NCI-H2227 treated with DMSO at 0.1 percent for 48 hours (cell line): ENCODE results near the gene PSMB2.
"Not testable (repeated sequence)": the region's sequence is repeated elsewhere in the genome, so short reads cannot be mapped to it uniquely, and the experiment has no call there.

Source experiments
- DNase-seq: peaks from one replicate; lab custom pipeline; 2025; lab: John Stamatoyannopoulos, UW

The PSMB2 gene

DNA sequence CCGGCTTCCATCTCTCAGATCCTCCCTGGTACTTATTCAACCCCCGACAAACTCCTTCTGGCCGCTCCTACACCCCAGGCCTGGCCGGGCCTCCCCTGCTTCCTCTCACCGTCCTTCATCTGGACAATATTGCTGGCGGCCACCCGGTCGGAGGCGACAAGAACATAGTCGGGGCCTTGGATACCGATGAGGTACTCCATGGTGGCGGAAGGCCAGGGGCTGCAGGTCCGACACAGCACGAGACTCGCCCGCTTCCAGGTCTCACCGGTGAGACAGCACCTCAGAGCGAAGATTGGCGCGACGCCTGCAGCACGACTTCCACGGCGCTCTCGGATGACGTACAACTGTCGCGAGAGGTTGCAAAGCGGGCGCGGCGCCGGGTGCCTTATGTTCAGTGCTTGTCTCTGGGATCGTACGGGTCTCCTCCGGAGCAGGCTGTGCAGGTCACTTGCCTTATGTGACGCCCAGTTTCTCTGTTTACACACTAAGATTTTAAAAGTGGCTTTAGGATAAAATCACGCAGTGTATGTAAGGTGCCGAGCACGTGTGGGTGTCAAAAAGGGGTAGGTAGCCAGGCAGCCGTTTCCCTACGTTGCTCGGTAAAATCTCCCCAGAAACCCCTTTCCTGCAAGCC is at the start of gene PSMB2:
Gene PSMB2 (minus strand): TSS at position 294 of the 634 bp plus-strand sequence. CDS start 94 bp downstream, at position 200.
- DNase-seq, result peak; percentile 96

DNA sequence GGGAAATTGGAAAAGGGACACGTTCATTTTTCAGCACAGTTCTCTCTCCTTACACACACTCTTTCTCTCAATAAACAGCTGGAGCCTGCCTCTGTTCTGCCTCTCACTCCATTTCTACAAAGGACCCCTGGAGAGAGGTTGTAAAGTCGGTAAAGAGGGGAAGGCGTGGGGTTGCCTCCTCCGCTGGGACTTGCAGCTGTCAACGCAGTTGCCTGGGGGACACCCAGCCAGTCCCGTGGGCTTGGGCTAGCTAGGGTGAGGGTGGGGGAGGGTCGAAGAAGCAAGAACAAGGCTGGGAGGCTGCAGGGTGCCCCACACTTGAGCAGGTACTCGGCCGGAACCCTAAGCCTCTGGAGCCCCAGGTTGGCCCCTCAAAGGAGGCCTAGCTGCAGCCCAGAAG is 49.8 kb upstream of the PSMB2 start:
- peak; percentile 28 for DNase-seq

- not testable (repeated sequence) for DNase-seq
These were observed 48.8 kb upstream of the PSMB2 start for GRCh38 chr1:35690103-35690502.

- no peak for DNase-seq
These were observed 46.8 kb upstream of the PSMB2 start for GRCh38 chr1:35688161-35688560.

DNA sequence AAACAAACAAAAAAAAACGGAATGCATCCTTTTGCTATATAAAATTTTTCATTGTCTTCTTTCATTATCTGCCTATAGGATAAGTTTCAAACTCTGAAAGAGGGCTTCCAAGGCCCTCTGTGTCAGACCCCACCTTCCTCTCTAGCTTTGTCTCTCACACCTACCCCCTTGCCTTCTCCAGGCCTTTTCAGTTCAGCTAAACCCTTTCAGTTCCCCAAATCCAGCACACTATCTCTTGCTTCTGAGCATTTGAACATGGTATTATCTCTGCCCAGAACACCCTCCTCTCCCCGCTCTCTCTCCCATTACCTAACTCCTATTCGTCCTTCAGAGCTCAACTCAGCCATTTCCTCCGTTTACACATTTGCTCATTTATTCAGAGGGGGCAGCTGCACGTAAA is 41.7 kb upstream of the PSMB2 start:
- no peak for DNase-seq

DNA sequence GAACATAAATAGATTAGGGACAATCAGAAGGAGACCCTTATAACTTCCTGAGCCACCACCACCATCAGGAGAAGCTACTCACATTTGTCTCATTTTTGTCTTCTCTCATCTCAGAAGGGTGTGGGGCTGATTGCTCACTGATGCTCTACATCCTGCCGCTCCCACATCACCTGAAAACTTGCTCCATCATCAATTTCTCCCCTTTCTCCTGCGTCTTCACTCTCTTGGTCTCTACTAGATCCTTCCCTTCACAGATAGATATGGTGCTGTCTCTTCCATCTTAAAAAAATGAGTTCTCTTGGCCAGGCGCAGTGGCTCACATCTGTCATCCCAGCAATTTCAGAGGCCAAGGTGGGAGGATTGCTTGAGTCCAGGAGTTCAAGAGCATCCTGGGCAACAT is 38.9 kb upstream of the PSMB2 start:
- no peak for DNase-seq

- no peak for DNase-seq
These were observed 34.4 kb upstream of the PSMB2 start for GRCh38 chr1:35675773-35676172.

- DNase-seq, result no peak
These were observed 32.8 kb upstream of the PSMB2 start for GRCh38 chr1:35674111-35674510.

GRCh38 chr1:35672116-35672515 is 30.8 kb upstream of the PSMB2 start:
- no peak for DNase-seq

- DNase-seq, result no peak
These were observed 27.2 kb upstream of the PSMB2 start for GRCh38 chr1:35668506-35668905.

DNA sequence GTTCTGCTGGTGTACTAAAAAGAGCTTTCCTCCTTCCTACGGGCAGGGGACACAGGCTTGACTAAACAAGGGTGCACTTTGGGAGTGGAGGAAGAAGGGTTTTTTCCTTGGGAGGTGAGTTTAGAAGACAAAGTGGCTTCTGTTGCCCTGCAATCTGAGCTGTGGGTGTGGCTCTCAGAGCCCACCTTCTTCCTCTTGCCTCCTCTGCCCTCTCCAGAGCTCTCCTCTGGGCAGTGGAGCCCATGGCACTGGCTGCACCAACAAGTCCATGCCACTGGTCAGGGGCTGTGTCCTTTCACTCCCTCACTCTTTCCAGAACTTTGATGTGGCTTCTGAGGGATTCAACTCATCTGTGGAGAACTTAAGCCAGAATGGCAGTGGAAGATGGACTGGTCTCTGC is 25.6 kb upstream of the PSMB2 start:
- DNase-seq, result no peak

DNA sequence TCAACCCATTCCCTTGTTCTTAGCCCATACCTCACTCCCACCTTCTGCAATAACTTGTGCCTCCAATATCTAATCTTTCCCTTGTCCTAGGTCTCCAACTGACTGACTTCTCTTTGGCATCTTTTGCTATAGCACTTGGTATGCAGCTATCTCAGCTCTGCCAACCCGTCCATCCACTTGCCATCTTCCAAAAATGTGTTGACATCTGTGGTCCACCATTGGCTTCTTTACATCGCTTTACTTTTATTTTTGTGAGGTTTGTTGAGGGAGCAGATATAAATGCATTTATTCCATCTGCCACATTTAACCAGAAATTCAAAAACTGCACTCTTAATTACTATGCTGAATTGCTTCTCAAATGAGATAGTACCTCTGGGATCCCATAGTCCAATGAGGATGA is 24.9 kb upstream of the PSMB2 start:
- no peak for DNase-seq

GRCh38 chr1:35663434-35663833 is 22.1 kb upstream of the PSMB2 start:
- DNase-seq, result no peak

DNA sequence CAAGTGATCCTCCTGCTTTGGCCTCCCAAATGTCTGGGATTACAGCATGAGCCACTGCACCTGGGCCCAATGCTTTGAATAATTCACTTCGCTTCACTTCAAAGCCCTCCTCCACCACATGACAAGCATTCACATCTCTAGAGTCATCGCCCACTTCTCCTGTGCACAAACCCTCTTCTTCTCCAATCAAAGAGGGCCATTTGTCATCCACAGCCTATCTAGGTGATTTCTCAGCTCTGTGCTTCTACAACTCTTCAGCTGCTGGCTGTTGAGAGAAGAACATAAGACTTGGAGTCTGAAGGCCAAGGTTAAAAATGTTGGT is 20.1 kb upstream of the PSMB2 start:
- DNase-seq, result no peak

DNA sequence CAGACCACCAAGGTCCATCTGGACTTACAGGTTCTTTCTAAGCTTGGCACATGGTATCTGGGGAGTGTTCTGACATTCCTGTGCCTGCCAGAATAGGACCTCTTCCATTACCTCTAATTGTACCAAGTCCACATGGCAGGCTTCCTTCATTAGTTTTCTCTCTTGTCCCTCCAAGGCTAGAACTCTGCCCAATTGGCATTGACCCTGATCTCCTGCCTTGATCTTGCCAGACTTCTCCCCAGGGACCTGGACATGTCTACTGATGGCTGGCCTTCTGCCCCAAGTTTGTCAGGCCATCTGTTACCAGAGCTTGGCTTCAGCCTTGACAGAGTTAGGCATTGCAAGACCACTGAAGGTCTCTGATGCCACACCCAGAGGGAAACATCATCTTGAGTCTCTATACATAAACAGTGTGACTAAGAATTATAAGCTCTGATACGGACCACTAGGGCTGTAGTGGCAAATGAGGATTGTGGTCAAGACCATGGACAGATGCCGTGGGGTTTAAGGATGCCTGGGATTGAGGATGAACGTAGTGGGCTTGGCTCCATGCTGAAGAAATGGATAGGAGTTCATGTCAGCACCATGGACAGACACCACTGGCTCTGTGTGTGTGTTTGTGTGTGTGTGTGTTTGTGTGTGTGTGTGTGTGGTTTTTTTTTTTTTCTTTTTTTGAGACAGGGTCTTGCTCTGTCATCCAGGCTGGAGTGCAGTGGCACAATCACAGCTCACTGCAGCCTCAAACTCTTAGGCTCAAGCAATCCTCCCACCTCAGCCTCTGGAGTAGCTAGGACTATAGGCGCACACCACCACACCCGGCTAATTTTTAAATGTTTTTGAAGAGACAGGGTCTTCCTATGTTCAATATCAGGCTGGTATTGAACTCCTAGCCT is 19.5 kb upstream of the PSMB2 start:
- DNase-seq, result no peak

- no peak for DNase-seq
These were observed 18.3 kb upstream of the PSMB2 start for GRCh38 chr1:35659589-35659988.

DNA sequence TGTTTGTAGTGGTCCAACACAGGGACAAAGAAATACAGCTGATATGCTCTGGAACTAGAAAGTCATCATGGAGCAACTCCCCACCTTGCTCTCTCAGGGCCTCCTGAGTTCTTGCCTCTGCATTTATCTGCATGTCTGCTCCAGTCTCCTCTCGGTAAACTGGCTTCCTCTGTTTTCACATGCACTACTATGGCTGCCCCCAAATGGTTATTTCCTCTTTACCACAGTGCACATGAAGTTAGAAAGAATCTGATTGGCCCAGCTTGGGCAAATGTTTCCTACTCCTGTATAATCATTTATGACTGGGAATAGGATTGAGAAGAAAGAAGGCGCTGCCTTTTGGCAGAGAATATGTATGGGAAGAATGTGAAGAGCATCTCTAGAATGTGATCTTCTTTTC is 16.5 kb upstream of the PSMB2 start:
- no peak for DNase-seq

GRCh38 chr1:35656863-35657232 is 15.5 kb upstream of the PSMB2 start:
- DNase-seq, result no peak

DNA sequence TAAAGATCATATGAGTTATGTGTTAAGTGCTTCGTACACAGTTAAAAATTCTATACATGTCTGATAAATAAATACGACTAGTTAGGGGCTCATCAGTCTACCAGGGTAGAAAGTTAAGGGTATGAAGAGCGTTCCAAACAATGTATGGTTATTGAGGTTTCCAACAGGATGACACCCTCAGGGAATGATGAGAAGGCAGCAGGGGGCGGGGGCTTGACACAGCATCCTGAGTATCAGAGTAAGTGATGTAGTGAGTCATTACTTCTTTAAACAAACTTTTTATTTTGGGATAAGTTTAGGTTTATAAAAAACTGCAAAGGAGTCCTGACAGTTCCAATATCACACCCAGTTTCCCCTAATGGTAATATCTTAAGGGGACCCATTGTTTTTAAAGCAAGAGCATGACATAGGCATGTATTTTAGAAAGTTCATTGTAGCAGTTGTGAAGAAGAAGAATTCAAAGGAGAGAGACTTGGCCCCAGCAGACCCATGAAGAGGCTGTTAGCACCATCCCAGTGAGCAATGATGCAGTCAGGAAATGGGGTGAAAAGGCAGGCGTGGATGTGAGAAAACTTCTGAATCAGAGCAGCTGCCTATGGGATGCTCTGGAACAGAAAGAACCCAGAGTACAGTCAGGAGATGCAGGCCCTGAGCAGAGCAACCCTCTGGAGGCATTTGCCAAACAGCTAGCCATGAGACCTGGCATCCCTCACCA is 15.0 kb upstream of the PSMB2 start:
- DNase-seq, result no peak

DNA sequence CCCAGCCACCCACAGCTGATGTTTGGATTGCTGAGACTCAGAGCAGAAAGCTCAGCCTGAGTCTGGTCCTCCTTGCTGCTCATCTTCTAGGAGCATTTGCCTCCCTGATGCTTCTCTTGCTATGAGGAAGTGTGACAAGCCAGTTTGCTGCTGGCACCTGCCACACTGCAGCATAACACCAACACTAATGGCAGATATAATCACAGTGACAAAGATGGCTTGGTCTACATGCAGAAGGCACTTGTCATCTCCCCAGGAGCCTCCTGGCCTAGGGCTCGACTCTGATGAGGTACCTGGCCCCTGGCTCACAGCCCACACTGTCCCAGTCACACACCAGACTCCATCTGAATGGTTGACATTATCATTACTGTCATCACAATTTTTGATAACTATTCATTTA is 13.9 kb upstream of the PSMB2 start:
- DNase-seq, result peak; percentile 31

DNA sequence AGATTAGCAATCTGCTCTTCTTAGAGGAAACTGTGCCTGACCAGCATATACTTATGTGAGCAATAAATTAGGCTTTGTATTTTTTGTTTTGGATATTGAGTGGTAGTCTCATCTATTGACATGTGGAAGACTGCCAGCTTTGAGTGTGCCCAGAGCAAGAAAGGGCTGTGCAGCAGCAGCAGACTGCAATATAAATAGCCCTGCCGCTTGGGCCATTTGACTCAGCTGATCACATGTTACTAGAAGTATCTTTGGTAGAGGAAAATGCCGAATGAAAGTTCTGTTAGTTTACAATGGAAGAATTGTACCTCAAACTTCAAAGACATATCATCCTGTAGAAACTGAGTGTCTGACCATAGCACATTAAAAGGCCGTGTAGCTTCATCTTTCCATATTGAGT is 9.1 kb upstream of the PSMB2 start:
- DNase-seq, result no peak

GRCh38 chr1:35646043-35646442 is 4.7 kb upstream of the PSMB2 start:
- no peak for DNase-seq

DNA sequence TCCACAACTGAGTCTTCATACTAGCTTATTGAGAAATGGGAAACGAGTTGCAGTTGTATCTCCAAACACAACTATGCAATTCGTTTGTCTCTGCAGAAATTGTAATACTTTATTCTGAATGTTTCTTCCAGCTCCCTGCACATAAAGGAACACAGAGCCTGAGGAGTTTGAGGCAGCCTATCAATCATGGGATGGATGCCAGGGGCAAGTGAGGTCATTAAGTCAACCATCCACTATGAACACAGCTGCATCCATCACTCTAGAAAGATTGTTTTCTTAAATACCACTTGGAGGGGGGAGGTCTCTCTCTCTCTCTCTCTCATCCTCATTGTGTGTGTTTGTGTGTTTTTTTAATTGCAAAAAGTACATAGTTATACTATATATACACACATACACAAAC is 2.9 kb upstream of the PSMB2 start:
- no peak for DNase-seq
